ENCODE measurements around the gene CHRNB4.

DNA sequence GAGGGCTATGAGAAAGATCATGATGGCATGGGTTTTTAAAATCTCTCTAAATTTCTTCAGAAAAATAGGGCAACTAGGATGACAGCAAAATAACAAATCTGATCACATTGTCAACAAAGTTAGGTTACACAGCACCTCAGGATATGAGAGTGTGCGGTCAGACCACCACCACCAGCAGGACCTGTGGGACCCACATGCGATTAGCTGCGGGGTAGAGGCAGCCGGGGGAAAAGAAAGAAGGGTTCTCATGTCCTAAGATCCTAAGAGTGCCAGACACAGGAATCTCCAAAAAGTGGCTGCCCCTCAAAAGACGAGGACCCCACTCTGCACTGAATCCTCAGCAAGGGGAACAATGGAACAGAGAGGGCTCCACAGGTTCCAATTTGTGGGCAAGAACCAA, 35.8 kb downstream of the CHRNB4 start:
- TF ChIP-seq EZH2phosphoT487 (IDR thresholded peaks at IDR 0.05; ENCODE audit: borderline replicate concordance, low read length): no peak
- TF ChIP-seq, protein P1, sequence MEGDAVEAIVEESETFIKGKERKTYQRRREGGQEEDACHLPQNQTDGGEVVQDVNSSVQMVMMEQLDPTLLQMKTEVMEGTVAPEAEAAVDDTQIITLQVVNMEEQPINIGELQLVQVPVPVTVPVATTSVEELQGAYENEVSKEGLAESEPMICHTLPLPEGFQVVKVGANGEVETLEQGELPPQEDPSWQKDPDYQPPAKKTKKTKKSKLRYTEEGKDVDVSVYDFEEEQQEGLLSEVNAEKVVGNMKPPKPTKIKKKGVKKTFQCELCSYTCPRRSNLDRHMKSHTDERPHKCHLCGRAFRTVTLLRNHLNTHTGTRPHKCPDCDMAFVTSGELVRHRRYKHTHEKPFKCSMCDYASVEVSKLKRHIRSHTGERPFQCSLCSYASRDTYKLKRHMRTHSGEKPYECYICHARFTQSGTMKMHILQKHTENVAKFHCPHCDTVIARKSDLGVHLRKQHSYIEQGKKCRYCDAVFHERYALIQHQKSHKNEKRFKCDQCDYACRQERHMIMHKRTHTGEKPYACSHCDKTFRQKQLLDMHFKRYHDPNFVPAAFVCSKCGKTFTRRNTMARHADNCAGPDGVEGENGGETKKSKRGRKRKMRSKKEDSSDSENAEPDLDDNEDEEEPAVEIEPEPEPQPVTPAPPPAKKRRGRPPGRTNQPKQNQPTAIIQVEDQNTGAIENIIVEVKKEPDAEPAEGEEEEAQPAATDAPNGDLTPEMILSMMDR (IDR thresholded peaks at IDR 0.05; ENCODE audit: low read depth, low read length, poor library complexity, severe bottlenecking): no peak
